ENCODE results near the gene RRP12. TPM values are rescaled to one million over a fixed set of nuclear protein-coding genes. Genes with fewer than 3 reads are reported as not detected.

Gene RRP12
- total RNA-seq, 1 donor from 2014 or later = 15.1 TPM

GRCh38 chr10:97333351-97333600 is 67.9 kb downstream of the RRP12 start:
- Histone ChIP-seq H3K27me3 (ENCODE audit: control insufficient read depth in 3 of 3, insufficient read depth in 3 of 3, low read length in 3 of 3) (no peaks in the 10 kb centered on the region), H3K27ac (ENCODE audit: low read depth, low read length) (peak overlapping the region; percentile 77), H3K36me3 (ENCODE audit: control insufficient read depth in 3 of 3, insufficient read depth in 3 of 3, low read length in 3 of 3) (peaks cover 0 to 7% (median 6%) of the 10 kb centered on the region in 3 donors), H3K4me3 (ENCODE audit: low read length in 3 of 3) (peak overlapping the region; percentile 83 to 88 (median 85)), H3K9me3 (ENCODE audit: control insufficient read depth in 3 of 3, low read length in 3 of 3) (no peaks in the 10 kb centered on the region), H3K9ac (ENCODE audit: low read depth in 1 of 3, low read length in 3 of 3) (peak overlapping the region; percentile 78 to 91 (median 82)), H3K4me1 (ENCODE audit: control insufficient read depth in 3 of 3, insufficient read depth in 3 of 3, low read length in 3 of 3) (peaks cover 27 to 36% (median 29%) of the 10 kb centered on the region in 3 donors)

DNA sequence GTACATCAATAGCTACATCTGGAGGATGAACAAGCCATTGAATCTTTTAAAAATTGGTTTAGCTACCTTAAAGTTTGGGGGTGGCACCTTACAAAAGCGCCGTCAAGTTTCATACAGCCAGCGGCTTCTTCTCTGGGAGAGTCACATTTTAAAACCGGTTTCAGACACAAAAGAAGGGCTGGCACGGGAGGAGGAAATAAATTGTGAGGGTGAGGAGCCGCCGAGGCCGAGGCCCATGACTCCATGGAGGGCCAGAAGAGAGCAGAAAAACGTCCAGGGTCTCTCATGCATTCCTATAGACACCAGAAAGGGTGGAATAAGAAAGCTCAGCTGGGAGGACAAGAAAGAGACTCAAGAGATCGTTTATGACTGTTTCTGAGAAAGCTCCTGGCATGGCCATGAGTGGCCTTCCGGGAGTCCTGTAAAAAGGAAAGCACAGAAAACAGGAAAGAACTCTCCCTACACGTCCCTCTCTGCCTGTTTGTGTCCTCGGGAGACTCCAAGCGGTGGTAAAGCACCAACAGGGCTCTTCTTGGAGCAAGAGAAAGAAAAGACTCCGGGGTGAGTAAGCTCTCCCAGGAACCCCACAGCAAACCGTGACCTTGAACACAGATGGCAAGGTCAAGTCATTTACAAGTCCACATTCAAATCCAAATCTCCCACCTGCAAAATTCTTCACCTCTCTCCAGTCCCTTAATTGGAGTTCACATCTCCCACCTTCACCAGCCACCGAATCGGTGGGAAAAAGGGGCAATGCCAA is 68.4 kb downstream of the RRP12 start:
- Histone ChIP-seq H3K4me3 (ENCODE audit: low read length in 3 of 3) (peak overlapping the region; percentile 83 to 88 (median 85)), H3K9me3 (ENCODE audit: control insufficient read depth in 3 of 3, low read length in 3 of 3) (no peaks in the 10 kb centered on the region), H3K9ac (ENCODE audit: low read depth in 1 of 3, low read length in 3 of 3) (peak overlapping the region; percentile 78 to 91 (median 82)), H3K36me3 (ENCODE audit: control insufficient read depth in 3 of 3, insufficient read depth in 3 of 3, low read length in 3 of 3) (peaks cover 0 to 7% (median 6%) of the 10 kb centered on the region in 3 donors), H3K4me1 (ENCODE audit: control insufficient read depth in 3 of 3, insufficient read depth in 3 of 3, low read length in 3 of 3) (peaks cover 27 to 36% (median 29%) of the 10 kb centered on the region in 3 donors), H3K27ac (ENCODE audit: low read depth, low read length) (peak overlapping the region; percentile 77), H3K27me3 (ENCODE audit: control insufficient read depth in 3 of 3, insufficient read depth in 3 of 3, low read length in 3 of 3) (no peaks in the 10 kb centered on the region)

DNA sequence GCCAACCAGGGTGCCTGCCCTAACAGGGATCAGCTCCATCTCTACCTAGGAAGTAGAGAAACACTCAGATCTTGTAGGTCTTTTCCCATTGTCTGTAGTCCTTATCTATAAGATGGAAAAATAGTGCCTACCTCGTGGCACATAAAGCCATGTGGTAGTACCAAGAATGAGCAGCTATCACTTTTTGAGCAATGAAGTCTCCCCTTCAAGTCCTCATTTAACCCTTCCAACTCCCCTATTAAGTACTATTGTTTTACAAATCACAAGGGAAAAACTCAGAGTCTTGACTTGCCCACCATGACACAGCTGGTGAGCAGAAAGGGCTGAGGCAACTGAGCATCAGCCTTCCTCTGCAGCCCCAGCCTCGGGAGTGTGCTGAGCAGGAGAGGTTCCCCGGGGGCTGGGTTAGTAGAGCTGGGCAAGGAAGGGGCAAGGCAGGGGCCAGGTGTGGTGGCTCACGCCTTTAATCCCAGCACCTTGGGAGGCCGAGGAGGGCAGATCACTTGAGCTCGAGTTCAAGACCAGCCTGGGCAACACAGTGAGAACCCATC is 69.9 kb downstream of the RRP12 start:
- H3K9ac ChIP-seq (ENCODE audit: low read depth in 1 of 3, low read length in 3 of 3) = no peak overlapping the region
- peak overlapping the region in 2 of 3 donors; percentile 23 to 83 for H3K4me3 ChIP-seq (ENCODE audit: low read length in 3 of 3)
- H3K9me3 ChIP-seq (ENCODE audit: control insufficient read depth in 3 of 3, low read length in 3 of 3) = no peaks in the 10 kb centered on the region
- peaks cover 21 to 29% (median 24%) of the 10 kb centered on the region in 3 donors for H3K4me1 ChIP-seq (ENCODE audit: control insufficient read depth in 3 of 3, insufficient read depth in 3 of 3, low read length in 3 of 3)
- no peak overlapping the region for H3K27ac ChIP-seq (ENCODE audit: low read depth, low read length)
- H3K36me3 ChIP-seq (ENCODE audit: control insufficient read depth in 3 of 3, insufficient read depth in 3 of 3, low read length in 3 of 3) = peaks cover 0 to 7% (median 6%) of the 10 kb centered on the region in 3 donors
- H3K27me3 ChIP-seq (ENCODE audit: control insufficient read depth in 3 of 3, insufficient read depth in 3 of 3, low read length in 3 of 3) = no peaks in the 10 kb centered on the region

DNA sequence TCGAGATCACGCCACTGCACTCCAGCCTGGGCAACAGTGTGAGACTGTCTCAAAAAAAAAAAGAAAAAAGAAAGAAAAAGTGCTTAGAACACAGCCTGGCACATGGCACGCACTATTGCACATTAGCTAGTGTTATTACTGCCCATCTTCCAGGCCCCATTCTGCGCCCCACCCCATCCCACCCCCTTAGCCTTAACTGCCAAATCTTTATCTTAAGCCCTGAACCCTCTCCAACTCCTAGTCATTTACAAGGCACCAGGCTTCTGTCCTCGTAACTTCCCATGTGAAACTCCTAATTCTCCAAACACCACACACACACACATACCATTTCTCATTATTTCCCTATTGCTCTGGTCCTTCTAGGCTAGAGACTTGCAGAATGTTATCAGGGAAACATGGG is 71.4 kb downstream of the RRP12 start:
- Histone ChIP-seq H3K27me3 (ENCODE audit: control insufficient read depth in 3 of 3, insufficient read depth in 3 of 3, low read length in 3 of 3) (no peaks in the 10 kb centered on the region), H3K36me3 (ENCODE audit: control insufficient read depth in 3 of 3, insufficient read depth in 3 of 3, low read length in 3 of 3) (peaks cover 0 to 7% (median 6%) of the 10 kb centered on the region in 3 donors), H3K9ac (ENCODE audit: low read depth in 1 of 3, low read length in 3 of 3) (no peak overlapping the region), H3K9me3 (ENCODE audit: control insufficient read depth in 3 of 3, low read length in 3 of 3) (no peaks in the 10 kb centered on the region), H3K4me1 (ENCODE audit: control insufficient read depth in 3 of 3, insufficient read depth in 3 of 3, low read length in 3 of 3) (peaks cover 17 to 29% (median 24%) of the 10 kb centered on the region in 3 donors), H3K27ac (ENCODE audit: low read depth, low read length) (no peak overlapping the region), H3K4me3 (ENCODE audit: low read length in 3 of 3) (no peak overlapping the region)

GRCh38 chr10:97328646-97329453 is 72.3 kb downstream of the RRP12 start:
- Histone ChIP-seq H3K27me3 (ENCODE audit: control insufficient read depth in 3 of 3, insufficient read depth in 3 of 3, low read length in 3 of 3) (no peaks in the 10 kb centered on the region), H3K27ac (ENCODE audit: low read depth, low read length) (no peak overlapping the region), H3K9me3 (ENCODE audit: control insufficient read depth in 3 of 3, low read length in 3 of 3) (no peaks in the 10 kb centered on the region), H3K36me3 (ENCODE audit: control insufficient read depth in 3 of 3, insufficient read depth in 3 of 3, low read length in 3 of 3) (peaks cover 0 to 7% (median 6%) of the 10 kb centered on the region in 3 donors), H3K9ac (ENCODE audit: low read depth in 1 of 3, low read length in 3 of 3) (no peak overlapping the region), H3K4me1 (ENCODE audit: control insufficient read depth in 3 of 3, insufficient read depth in 3 of 3, low read length in 3 of 3) (peaks cover 17 to 29% (median 24%) of the 10 kb centered on the region in 3 donors), H3K4me3 (ENCODE audit: low read length in 3 of 3) (no peak overlapping the region)

- no peaks in the 10 kb centered on the region for H3K27me3 ChIP-seq (ENCODE audit: control insufficient read depth in 3 of 3, insufficient read depth in 3 of 3, low read length in 3 of 3)
- H3K4me3 ChIP-seq (ENCODE audit: low read length in 3 of 3) = no peak overlapping the region
- peaks cover 13 to 22% (median 14%) of the 10 kb centered on the region in 3 donors for H3K4me1 ChIP-seq (ENCODE audit: control insufficient read depth in 3 of 3, insufficient read depth in 3 of 3, low read length in 3 of 3)
- no peak overlapping the region for H3K27ac ChIP-seq (ENCODE audit: low read depth, low read length)
- no peak overlapping the region for H3K9ac ChIP-seq (ENCODE audit: low read depth in 1 of 3, low read length in 3 of 3)
- no peaks in the 10 kb centered on the region for H3K9me3 ChIP-seq (ENCODE audit: control insufficient read depth in 3 of 3, low read length in 3 of 3)
- peaks cover 0 to 7% (median 6%) of the 10 kb centered on the region in 3 donors for H3K36me3 ChIP-seq (ENCODE audit: control insufficient read depth in 3 of 3, insufficient read depth in 3 of 3, low read length in 3 of 3)
These were observed 73.5 kb downstream of the RRP12 start for GRCh38 chr10:97327348-97328294.

DNA sequence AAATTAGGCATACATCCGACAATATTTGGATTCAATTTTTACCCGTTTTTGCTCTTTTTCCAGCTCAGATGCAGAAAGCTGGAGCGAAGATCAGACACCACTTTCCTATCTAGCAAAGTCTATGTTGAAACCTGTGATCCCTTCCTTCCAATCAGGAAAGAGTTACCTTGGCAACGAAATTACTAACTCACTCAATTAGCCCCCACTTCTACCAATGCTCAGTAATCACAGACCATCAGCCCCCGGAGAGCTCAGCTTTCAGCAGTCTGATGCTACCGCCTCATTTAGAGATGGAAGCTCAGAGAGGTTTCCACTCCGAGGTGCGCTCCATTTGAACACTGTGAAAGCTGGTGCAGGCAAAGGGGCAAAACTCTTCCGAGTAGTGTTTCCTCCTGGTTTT is 75.4 kb downstream of the RRP12 start:
- Histone ChIP-seq H3K4me3 (ENCODE audit: low read length in 3 of 3) (no peak overlapping the region), H3K9me3 (ENCODE audit: control insufficient read depth in 3 of 3, low read length in 3 of 3) (no peaks in the 10 kb centered on the region), H3K9ac (ENCODE audit: low read depth in 1 of 3, low read length in 3 of 3) (no peak overlapping the region), H3K4me1 (ENCODE audit: control insufficient read depth in 3 of 3, insufficient read depth in 3 of 3, low read length in 3 of 3) (peaks cover 13 to 21% (median 15%) of the 10 kb centered on the region in 3 donors), H3K27ac (ENCODE audit: low read depth, low read length) (no peak overlapping the region), H3K27me3 (ENCODE audit: control insufficient read depth in 3 of 3, insufficient read depth in 3 of 3, low read length in 3 of 3) (no peaks in the 10 kb centered on the region), H3K36me3 (ENCODE audit: control insufficient read depth in 3 of 3, insufficient read depth in 3 of 3, low read length in 3 of 3) (peaks cover 0 to 7% (median 6%) of the 10 kb centered on the region in 3 donors)

DNA sequence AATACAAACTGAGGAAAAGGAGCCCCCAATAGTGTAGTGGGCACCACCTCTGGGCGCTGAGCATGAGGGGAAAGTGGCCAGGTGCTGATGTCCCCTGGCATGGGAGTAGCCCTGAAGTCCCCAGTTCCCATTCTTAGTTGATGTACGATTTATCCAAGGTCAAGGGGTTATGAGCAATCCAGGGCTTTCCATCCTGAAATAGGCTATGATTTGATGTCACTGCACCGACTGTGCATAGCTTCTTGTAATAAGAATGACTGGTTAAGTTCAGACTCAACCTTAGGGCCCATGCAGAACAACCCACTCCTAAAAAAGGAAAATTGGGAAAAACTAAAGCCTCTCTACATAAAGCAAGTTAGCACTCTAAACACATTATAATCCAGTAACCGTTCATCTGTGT is 77.6 kb downstream of the RRP12 start:
- no peak overlapping the region for H3K4me3 ChIP-seq (ENCODE audit: low read length in 3 of 3)
- H3K9me3 ChIP-seq (ENCODE audit: control insufficient read depth in 3 of 3, low read length in 3 of 3) = no peaks in the 10 kb centered on the region
- peaks cover 0 to under 1% (median 0%) of the 10 kb centered on the region in 3 donors for H3K36me3 ChIP-seq (ENCODE audit: control insufficient read depth in 3 of 3, insufficient read depth in 3 of 3, low read length in 3 of 3)
- no peak overlapping the region for H3K9ac ChIP-seq (ENCODE audit: low read depth in 1 of 3, low read length in 3 of 3)
- H3K27ac ChIP-seq (ENCODE audit: low read depth, low read length) = no peak overlapping the region
- peaks cover 19 to 28% (median 22%) of the 10 kb centered on the region in 3 donors for H3K4me1 ChIP-seq (ENCODE audit: control insufficient read depth in 3 of 3, insufficient read depth in 3 of 3, low read length in 3 of 3)
- H3K27me3 ChIP-seq (ENCODE audit: control insufficient read depth in 3 of 3, insufficient read depth in 3 of 3, low read length in 3 of 3) = no peaks in the 10 kb centered on the region

GRCh38 chr10:97321804-97322190 is 79.3 kb downstream of the RRP12 start:
- Histone ChIP-seq H3K27me3 (ENCODE audit: control insufficient read depth in 3 of 3, insufficient read depth in 3 of 3, low read length in 3 of 3) (no peaks in the 10 kb centered on the region), H3K9me3 (ENCODE audit: control insufficient read depth in 3 of 3, low read length in 3 of 3) (no peaks in the 10 kb centered on the region), H3K4me1 (ENCODE audit: control insufficient read depth in 3 of 3, insufficient read depth in 3 of 3, low read length in 3 of 3) (peaks cover 20 to 29% (median 24%) of the 10 kb centered on the region in 3 donors), H3K9ac (ENCODE audit: low read depth in 1 of 3, low read length in 3 of 3) (no peak overlapping the region), H3K27ac (ENCODE audit: low read depth, low read length) (no peak overlapping the region), H3K4me3 (ENCODE audit: low read length in 3 of 3) (peak overlapping the region in 1 of 3 donors; percentile 49), H3K36me3 (ENCODE audit: control insufficient read depth in 3 of 3, insufficient read depth in 3 of 3, low read length in 3 of 3) (no peaks in the 10 kb centered on the region)
